ENCODE data around the gene ACOT11.

ACOT11 gene

DNA sequence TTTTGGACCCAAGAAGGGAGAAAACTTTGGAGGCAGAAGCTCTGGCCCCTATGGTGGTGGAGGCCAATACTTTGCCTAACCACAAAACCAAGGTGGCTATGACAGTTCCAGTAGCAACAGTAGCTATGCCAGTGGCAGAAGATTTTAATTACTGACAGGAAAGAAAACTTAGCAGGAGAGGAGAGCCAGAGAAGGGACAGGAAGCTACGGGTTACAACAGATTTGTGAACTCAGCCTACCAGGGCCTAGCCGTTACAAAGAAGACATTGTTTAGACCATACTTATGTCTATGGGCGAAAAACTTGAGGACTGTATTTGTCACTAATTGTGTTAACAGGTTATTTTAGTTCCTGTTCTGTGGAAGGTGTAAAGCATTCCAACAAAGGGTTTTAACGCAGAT lies 10.4 kb upstream of the ACOT11 start:
- POLR2A ChIA-PET, result no interaction called here
- CTCF ChIA-PET, result interaction anchor here (1.3 to 1.7 kb wide), 2 partner anchors 13 to 48 kb away, joined by 3 to 4 read pairs; no protein-coding TSS in a partner anchor
- DNase-seq (ENCODE audit: extremely low spot score), result no peak
- TF ChIP-seq, protein P1, sequence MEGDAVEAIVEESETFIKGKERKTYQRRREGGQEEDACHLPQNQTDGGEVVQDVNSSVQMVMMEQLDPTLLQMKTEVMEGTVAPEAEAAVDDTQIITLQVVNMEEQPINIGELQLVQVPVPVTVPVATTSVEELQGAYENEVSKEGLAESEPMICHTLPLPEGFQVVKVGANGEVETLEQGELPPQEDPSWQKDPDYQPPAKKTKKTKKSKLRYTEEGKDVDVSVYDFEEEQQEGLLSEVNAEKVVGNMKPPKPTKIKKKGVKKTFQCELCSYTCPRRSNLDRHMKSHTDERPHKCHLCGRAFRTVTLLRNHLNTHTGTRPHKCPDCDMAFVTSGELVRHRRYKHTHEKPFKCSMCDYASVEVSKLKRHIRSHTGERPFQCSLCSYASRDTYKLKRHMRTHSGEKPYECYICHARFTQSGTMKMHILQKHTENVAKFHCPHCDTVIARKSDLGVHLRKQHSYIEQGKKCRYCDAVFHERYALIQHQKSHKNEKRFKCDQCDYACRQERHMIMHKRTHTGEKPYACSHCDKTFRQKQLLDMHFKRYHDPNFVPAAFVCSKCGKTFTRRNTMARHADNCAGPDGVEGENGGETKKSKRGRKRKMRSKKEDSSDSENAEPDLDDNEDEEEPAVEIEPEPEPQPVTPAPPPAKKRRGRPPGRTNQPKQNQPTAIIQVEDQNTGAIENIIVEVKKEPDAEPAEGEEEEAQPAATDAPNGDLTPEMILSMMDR (IDR thresholded peaks at IDR 0.05; ENCODE audit: control extremely low read depth, extremely low read depth, low read depth, missing control alignments), result no peak

DNA sequence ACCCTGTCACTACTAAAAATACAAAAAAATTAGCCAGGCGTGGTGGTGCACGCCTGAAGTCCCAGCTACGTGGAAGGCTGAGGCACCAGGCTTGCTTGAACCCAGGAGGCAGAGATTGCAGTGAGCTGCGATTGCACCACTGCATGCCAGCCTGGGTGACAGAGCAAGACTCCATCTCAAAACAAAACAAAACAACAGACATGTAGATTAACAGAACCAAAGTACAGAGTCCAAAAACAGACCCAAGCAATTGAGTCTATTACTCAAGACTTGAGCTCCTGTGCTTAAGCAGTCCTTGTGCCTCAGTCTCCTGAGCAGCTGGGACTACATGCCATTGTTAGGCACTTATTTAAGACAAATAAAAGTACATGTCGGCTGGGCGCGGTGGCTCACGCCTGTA lies 9.5 kb upstream of the ACOT11 start:
- ChIA-PET POLR2A (no interaction called here), CTCF (interaction anchor here (1.3 to 1.7 kb wide), 2 partner anchors 12 to 49 kb away, joined by 3 to 4 read pairs; no protein-coding TSS in a partner anchor)
- TF ChIP-seq, protein P1 (IDR thresholded peaks at IDR 0.05; ENCODE audit: control extremely low read depth, extremely low read depth, low read depth, missing control alignments), result no peak
- no peak for DNase-seq (ENCODE audit: extremely low spot score)

DNA sequence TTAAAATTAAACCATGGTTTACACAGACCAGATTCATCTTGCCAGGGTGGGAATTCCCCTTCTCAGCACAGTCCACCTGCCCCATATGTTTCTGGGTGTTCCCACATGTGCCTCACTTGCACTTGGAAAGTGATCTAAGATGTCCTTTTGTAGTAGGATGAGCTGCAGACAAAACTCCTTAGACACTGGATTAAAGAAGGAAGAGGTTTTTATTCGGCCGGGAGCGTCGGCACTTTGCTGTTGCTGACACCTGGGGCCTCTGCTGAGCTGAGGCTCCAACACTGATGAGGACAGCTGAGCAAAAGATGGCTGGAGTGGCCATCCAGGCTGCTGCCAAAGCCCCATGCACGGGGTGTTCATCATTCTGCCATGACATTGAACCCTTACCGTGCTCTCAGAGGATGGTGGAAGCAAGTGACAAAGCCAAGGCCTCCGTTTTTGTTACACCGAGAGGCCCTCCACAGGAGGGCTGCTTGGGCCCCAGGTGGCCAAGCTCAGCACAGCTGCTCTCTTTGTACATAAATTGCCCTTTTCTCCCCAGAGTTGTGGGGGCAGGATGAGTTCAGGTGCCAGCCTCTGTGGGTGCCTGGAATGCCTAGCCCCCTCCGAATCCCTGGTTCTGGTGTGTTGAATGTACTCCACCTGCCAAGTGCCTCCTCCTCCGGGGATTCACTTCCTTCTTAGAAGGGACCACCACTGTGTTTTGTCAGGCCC lies 7.3 kb upstream of the ACOT11 start:
- no peak for DNase-seq (ENCODE audit: extremely low spot score)
- CTCF ChIA-PET, result no interaction called here
- POLR2A ChIA-PET, result no interaction called here
- TF ChIP-seq, protein P1 (IDR thresholded peaks at IDR 0.05; ENCODE audit: control extremely low read depth, extremely low read depth, low read depth, missing control alignments), result no peak

DNA sequence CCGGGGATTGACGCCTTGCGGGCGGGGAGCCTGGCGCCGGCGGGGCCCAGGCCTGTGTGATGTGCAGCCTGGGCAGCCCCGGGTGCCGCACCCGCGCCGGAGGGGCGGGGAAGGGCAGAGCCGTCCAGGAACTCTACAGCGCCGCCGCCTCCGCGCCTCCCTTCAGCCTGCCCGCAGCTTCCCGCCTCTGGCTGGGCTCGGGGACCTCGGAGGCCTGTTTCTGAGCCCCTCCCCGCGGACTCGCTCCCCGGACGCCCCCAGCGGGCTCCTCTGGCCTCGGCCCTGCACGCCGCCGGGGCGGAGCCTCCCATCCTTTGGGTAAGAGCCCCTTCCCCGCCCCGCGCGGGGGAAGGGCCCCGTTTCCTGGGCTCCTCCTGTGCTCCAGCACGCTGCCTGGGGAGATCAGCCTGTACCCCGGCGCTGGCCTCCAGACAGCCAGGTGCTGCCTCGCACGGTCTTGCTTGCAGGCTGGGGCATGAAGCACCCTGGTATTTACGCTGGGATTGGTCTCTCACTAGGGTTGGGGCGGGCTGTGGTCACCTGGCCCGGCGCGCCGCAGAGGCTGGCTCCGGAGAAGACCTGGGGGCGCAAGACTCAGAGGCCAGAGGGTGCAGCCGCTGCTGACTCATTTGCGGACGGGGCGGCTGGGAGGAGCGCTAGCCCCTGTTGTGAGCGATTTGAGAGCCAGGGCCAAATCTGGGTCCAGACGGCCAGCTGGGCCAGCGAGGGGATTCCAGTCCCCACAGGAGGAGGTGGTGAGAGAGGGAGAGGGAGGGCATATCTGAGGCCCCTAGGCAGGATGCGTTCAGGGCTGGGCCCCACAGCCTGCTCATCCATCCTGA lies 5.7 kb upstream of the ACOT11 start:
- peak; percentile 62 for DNase-seq (ENCODE audit: extremely low spot score)
- TF ChIP-seq, protein P1 (IDR thresholded peaks at IDR 0.05; ENCODE audit: control extremely low read depth, extremely low read depth, low read depth, missing control alignments), result no peak
- POLR2A ChIA-PET, result no interaction called here
- CTCF ChIA-PET, result interaction anchor here (2.0 kb wide), 1 partner anchor 53 kb away, joined by 5 read pairs; no protein-coding TSS in a partner anchor

DNA sequence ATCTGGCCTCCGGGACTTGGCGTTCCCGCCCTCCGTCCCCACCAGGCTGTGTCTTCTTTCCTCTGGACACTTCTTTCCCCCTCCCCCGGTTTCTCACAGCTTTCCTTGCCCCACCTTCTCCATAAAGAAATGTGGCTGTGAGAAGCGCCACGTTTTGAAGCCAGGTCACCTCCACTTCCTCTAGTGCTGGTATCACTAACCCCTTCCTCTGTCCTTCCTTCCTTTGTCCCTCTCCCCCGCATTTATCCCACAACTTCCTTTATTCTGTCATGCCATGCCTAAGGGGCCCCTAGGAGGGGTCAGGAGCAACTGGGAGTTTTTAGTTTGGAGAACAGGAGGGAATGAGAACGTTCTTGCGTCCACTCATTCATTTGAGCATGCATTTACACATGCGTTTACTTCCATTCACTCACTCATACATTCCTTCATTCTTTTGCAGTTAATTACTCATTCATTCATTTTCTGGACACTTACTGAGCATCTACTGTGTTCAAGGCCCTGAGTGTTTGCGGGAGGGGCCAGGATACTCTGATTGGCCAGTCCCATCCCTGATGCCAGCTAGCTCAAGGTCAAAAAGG lies 5.0 kb upstream of the ACOT11 start:
- ChIA-PET POLR2A (no interaction called here), CTCF (interaction anchor here (2.0 kb wide), 1 partner anchor 54 kb away, joined by 5 read pairs; no protein-coding TSS in a partner anchor)
- DNase-seq (ENCODE audit: extremely low spot score), result no peak
- TF ChIP-seq, protein P1 (IDR thresholded peaks at IDR 0.05; ENCODE audit: control extremely low read depth, extremely low read depth, low read depth, missing control alignments), result no peak

DNA sequence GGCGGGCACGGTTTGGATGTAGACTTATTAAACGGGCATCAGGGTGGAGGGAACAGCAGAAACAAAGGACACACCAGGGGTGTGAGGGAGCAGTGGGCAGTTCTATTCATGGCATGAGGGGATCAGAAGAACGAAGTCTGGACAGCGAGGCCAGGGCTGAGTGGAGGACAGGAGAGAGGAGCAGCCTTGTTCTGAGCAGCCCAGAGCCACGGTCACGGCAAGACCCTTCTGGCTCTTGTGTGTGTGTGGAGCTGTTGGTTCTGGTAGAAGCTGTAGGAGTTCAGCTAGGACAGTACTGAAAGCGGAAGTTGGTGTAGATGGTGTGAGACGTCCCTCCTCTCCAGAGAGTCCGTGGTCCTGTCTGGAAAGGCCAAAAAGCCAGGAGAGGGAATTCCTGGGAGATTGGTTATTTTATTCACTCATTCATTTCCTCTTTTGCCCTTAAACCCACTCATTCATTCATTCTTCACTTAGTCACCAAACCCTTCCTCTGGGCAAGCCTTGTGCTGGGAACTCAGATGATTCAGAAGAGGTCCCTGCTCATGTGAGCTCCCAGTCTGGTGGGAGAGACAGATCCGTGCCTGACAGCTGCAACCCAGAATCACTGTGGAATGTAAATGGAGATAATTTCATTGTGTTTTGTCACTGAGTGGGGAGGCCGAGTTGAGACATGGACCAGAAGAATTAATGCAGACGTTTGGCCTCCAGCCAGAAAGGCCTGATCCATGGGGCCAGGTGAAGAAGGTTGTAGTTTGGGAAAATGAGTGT lies 4.1 kb upstream of the ACOT11 start:
- TF ChIP-seq, protein P1 (IDR thresholded peaks at IDR 0.05; ENCODE audit: control extremely low read depth, extremely low read depth, low read depth, missing control alignments), result no peak
- POLR2A ChIA-PET, result no interaction called here
- DNase-seq (ENCODE audit: extremely low spot score), result no peak
- CTCF ChIA-PET, result no interaction called here
